B cell (primary cell): ENCODE data around the gene KRTAP10-12. TPM values are rescaled to one million over a fixed set of nuclear protein-coding genes. Genes with fewer than 3 reads are reported as not detected.

Experiments
- ATAC-seq: fragments of 200-7000 bp; cut with Tn5 transposase; one replicate; pipeline ENCODE4 v1.10.0; 2021; ENCODE audit warnings: low read depth, mild to moderate bottlenecking, moderate number of reproducible peaks, moderate library complexity
- CTCF ChIA-PET: fragments of 350-600 bp; sonication (Branson Sonifier 250); formaldehyde crosslinking; loops from one replicate; lab custom pipeline; 2021; ENCODE audit warnings: antibody characterized with exemption, inconsistent platforms; lab: Charles Lee
- POLR2A ChIA-PET: fragments of 350-600 bp; sonication (Branson Sonifier 250); formaldehyde crosslinking; loops from one replicate; lab custom pipeline; 2021; ENCODE audit warnings: antibody characterized with exemption; lab: Charles Lee
- DNase-seq: peaks from one replicate; pipeline ENCODE4 v3.0.0; 2013
- H2AFZ ChIP-seq: 2 replicates; pipeline ENCODE4 v1.6.1; 2012; ENCODE audit warnings: mild to moderate bottlenecking, low read depth, low read length; ENCODE audit not compliant: insufficient read depth, poor library complexity, severe bottlenecking
- H3K27ac ChIP-seq, 2 donors: 1 replicate in 1 of 2; 2 replicates in 1 of 2; pipeline ENCODE4 v1.5.1; 2012 to 2013; ENCODE audit warnings: low read length in 2 of 2, mild to moderate bottlenecking in 2 of 2, moderate library complexity in 1 of 2
- H3K27me3 ChIP-seq, 4 experiments: fragments of 200-600 bp in 1 of 4; sonication (generic) in 1 of 4; replicated peaks in 1 of 4; 1 replicate in 2 of 4; 2 replicates in 2 of 4; pipeline versions ENCODE4 v1.6.1 to v1.7.0; 2013 to 2016; ENCODE audit warnings: low read length in 3 of 4, mild to moderate bottlenecking in 2 of 4, mixed read lengths in 1 of 4, moderate library complexity in 1 of 4; ENCODE audit not compliant: insufficient read depth in 4 of 4, control insufficient read depth in 3 of 4; ENCODE audit errors: control extremely low read depth in 1 of 4
- H3K36me3 ChIP-seq, 2 experiments: replicated peaks in 1 of 2; 1 replicate in 1 of 2; 2 replicates in 1 of 2; pipeline versions ENCODE4 v1.6.1 to v1.7.1; 2013; ENCODE audit warnings: low read length in 1 of 2; ENCODE audit not compliant: insufficient read depth in 2 of 2, control insufficient read depth in 1 of 2; ENCODE audit errors: control extremely low read depth in 1 of 2, extremely low read depth in 1 of 2
- H3K4me1 ChIP-seq, 2 donors: fragments of 200-600 bp in 1 of 2; sonication (generic) in 1 of 2; 1 replicate in 1 of 2; 2 replicates in 1 of 2; pipeline versions ENCODE4 v1.5.1 to v1.6.1; 2013 to 2017; ENCODE audit warnings: low read length in 2 of 2; ENCODE audit not compliant: control insufficient read depth in 2 of 2, insufficient read depth in 2 of 2
- H3K4me2 ChIP-seq: replicated peaks from 2 replicates; pipeline ENCODE3; 2012; ENCODE audit warnings: mild to moderate bottlenecking, low read depth, low read length; ENCODE audit not compliant: poor library complexity, severe bottlenecking
- H3K4me3 ChIP-seq, 5 experiments: fragments of 200-600 bp in 1 of 5; sonication (generic) in 1 of 5; 1 replicate in 3 of 5; 2 replicates in 2 of 5; pipeline versions ENCODE4 v1.5.1 to v1.7.0; 2011 to 2016; ENCODE audit warnings: low read length in 4 of 5, mild to moderate bottlenecking in 4 of 5, low read depth in 2 of 5, control low read depth in 1 of 5, moderate library complexity in 1 of 5; ENCODE audit not compliant: insufficient read depth in 1 of 5; ENCODE audit errors: control extremely low read depth in 1 of 5, extremely low read depth in 1 of 5
- H3K79me2 ChIP-seq: fragments of 200-600 bp; sonication (generic); one replicate; pipeline ENCODE4 v1.6.0; 2016; ENCODE audit warnings: low read length; ENCODE audit not compliant: control insufficient read depth, insufficient read depth
- H3K9ac ChIP-seq: fragments of 200-600 bp; sonication (generic); 2 replicates; pipeline ENCODE4 v1.6.1; 2017; ENCODE audit warnings: mild to moderate bottlenecking, low read length, moderate library complexity
- H3K9me3 ChIP-seq, 3 donors: one replicate each; pipeline versions ENCODE4 v1.6.1 to v1.7.1; 2013; ENCODE audit warnings: low read length in 2 of 3; ENCODE audit not compliant: control insufficient read depth in 2 of 3, insufficient read depth in 1 of 3; ENCODE audit errors: control extremely low read depth in 1 of 3
- H4K20me1 ChIP-seq: 2 replicates; pipeline ENCODE4 v1.6.0; 2012; ENCODE audit warnings: mild to moderate bottlenecking, low read length; ENCODE audit not compliant: insufficient read depth, control insufficient read depth, poor library complexity, severe bottlenecking
- H3K27ac Mint-ChIP-seq: one replicate; pipeline ENCODE4 v1.8.0; 2021; ENCODE audit warnings: mixed read lengths
- H3K27me3 Mint-ChIP-seq: one replicate; pipeline ENCODE4 v1.8.0; 2021; ENCODE audit warnings: mixed read lengths
- H3K4me1 Mint-ChIP-seq: one replicate; pipeline ENCODE4 v1.8.0; 2021; ENCODE audit warnings: mixed read lengths
- H3K4me3 Mint-ChIP-seq: one replicate; pipeline ENCODE4 v1.8.0; 2021; ENCODE audit warnings: mixed read lengths
- H3K9me3 Mint-ChIP-seq: one replicate; pipeline ENCODE4 v1.8.0; 2022; ENCODE audit warnings: mixed read lengths; ENCODE audit not compliant: insufficient read depth
- EZH2 ChIP-seq: IDR thresholded peaks from 2 replicates; pipeline ENCODE4 v1.6.1; 2012; ENCODE audit warnings: borderline replicate concordance, low read depth, mild to moderate bottlenecking, moderate library complexity, low read length; ENCODE audit not compliant: insufficient read depth, poor library complexity, severe bottlenecking
- WGBS: methylation state at CpG from one replicate; pipeline ENCODE4 v1.1.5; 2013; ENCODE audit warnings: missing lambda C conversion rate; ENCODE audit not compliant: insufficient coverage; 5-methylcytosine and 5-hydroxymethylcytosine counted together
- intact Hi-C: fragments of 100-400 bp; cut with micrococcal nuclease; formaldehyde crosslinking; loops from one replicate; pipeline ENCODE4 v1.10.0; 2022
- polyA plus RNA-seq: library from polyadenylated mRNA; depleted of rRNA; stranded (reverse); fragments of >200 nt; gene quantifications from 2 replicates; pipeline ENCODE4 v1.2.3, GENCODE V29; 2012
- total RNA-seq, 2 donors: library from RNA; stranded (reverse); fragments of 120-200 nt in 1 of 2; gene quantifications; 1 replicate in 1 of 2; 2 replicates in 1 of 2; pipeline versions ENCODE4 v1.2.3 to v1.2.4, GENCODE V29; 2013 to 2022
- TF ChIP-seq, protein P1 (sequence below): fragments of 200-600 bp; IDR thresholded peaks from one replicate; pipeline ENCODE4 v1.8.0; 2022; ENCODE audit warnings: antibody characterized with exemption, mild to moderate bottlenecking

The KRTAP10-12 gene
- total and polyA plus RNA-seq, 2 donors (not counting 1 experiment from before 2014, with no cell fraction given): not detected

DNA sequence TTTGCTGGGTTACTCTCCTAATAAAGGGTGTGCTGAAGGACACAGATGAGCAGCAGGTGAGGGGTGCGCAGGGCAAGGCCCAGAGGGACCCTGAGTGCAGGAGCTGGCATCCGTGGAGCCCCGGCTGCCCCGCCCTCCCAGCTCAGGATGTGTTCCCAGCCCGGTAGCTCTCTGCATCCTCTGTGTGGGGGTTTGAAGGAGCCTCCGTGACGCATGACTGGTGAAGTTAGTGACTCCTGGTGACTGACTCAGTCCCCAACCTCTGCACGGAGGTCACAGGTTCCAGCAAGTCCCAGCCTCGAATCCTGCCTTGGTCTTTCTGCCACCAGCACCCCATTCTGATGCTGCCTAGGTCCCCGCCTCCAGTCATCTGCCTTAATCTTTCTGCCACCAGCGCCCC, 36.0 kb downstream of the KRTAP10-12 start:
- ATAC-seq (no peak), DNase-seq (no peak)
- Mint-ChIP-seq H3K9me3 (no peaks in the 10 kb centered on the region), H3K4me1 (no peaks in the 10 kb centered on the region), H3K27ac (no peak overlapping the region), H3K4me3 (no peak overlapping the region), H3K27me3 (peaks cover 19% of the 10 kb centered on the region)
- Histone ChIP-seq H3K36me3 (no peaks in the 10 kb centered on the region), H4K20me1 (no peaks in the 10 kb centered on the region), H3K79me2 (no peaks in the 10 kb centered on the region), H3K4me2 (no peak overlapping the region), H3K4me1 (no peaks in the 10 kb centered on the region), H3K9ac (no peak overlapping the region), H3K4me3 (no peak overlapping the region), H3K27ac (no peak overlapping the region), H3K9me3 (peaks cover 0 to 44% (median 8%) of the 10 kb centered on the region in 3 donors), H3K27me3 (peaks cover 0 to 2% (median 0%) of the 10 kb centered on the region in 4 experiments), H2AFZ (no peak overlapping the region)
- WGBS: 92% methylated on average over 11 of the region's 11 CpGs
- ChIA-PET CTCF (no interaction called here), POLR2A (no interaction called here)
- TF ChIP-seq, protein P1, sequence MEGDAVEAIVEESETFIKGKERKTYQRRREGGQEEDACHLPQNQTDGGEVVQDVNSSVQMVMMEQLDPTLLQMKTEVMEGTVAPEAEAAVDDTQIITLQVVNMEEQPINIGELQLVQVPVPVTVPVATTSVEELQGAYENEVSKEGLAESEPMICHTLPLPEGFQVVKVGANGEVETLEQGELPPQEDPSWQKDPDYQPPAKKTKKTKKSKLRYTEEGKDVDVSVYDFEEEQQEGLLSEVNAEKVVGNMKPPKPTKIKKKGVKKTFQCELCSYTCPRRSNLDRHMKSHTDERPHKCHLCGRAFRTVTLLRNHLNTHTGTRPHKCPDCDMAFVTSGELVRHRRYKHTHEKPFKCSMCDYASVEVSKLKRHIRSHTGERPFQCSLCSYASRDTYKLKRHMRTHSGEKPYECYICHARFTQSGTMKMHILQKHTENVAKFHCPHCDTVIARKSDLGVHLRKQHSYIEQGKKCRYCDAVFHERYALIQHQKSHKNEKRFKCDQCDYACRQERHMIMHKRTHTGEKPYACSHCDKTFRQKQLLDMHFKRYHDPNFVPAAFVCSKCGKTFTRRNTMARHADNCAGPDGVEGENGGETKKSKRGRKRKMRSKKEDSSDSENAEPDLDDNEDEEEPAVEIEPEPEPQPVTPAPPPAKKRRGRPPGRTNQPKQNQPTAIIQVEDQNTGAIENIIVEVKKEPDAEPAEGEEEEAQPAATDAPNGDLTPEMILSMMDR: no peak
- TF ChIP-seq EZH2: no peak
- intact Hi-C loops: no loop called here

DNA sequence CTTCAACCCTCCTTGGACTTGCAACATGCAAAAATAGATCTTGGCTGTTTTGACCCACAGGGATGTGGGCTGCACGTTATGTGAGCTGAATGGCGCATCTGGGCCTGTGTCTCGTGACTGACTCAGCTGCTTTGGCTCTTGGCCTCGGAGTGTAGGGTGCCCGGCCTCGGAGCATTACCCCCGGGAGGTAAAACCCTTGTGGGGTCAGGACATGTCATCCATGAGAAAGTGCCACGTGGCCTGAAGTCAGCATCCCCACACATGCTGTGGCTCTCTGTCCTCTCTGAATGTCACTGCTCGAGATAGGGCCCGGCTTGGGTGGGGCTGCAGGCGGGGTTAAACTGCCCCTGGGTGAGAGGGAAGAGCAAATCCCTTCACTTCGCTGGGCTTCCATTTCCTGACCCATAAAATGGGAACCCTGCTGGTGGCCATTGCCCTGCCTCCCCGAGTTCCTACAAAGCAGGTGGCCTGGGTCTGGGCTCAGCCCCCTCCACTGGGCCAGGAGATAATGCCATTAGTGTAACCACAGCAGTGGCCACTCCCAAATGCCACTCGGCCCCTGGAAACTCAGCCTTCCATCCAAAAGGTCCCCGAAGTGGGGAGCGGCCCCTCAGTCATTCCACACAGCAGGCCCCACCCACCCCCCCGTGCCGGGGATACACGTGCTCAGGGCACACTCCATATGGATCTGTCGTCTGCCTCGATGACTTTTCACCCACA, 37.2 kb downstream of the KRTAP10-12 start:
- Histone ChIP-seq H3K79me2 (no peaks in the 10 kb centered on the region), H3K27ac (no peak overlapping the region), H3K36me3 (no peaks in the 10 kb centered on the region), H3K4me3 (no peak overlapping the region), H2AFZ (no peak overlapping the region), H3K4me1 (no peaks in the 10 kb centered on the region), H3K4me2 (no peak overlapping the region), H3K27me3 (peaks cover 0 to 6% (median 0%) of the 10 kb centered on the region in 4 experiments), H4K20me1 (no peaks in the 10 kb centered on the region), H3K9me3 (peaks cover 2 to 51% (median 18%) of the 10 kb centered on the region in 3 donors), H3K9ac (no peak overlapping the region)
- Mint-ChIP-seq H3K4me1 (no peaks in the 10 kb centered on the region), H3K4me3 (no peak overlapping the region), H3K27ac (no peak overlapping the region), H3K9me3 (no peaks in the 10 kb centered on the region), H3K27me3 (peaks cover 15% of the 10 kb centered on the region)
- no peak for DNase-seq
- no peak for TF ChIP-seq EZH2
- TF ChIP-seq, protein P1: no peak
- CTCF ChIA-PET: no interaction called here
- ATAC-seq: no peak
- intact Hi-C loops: no loop called here
- POLR2A ChIA-PET: no interaction called here
- 91% methylated on average over 16 of the region's 21 CpGs for WGBS
